HG02798 (cell line): ENCODE measurements around the gene PRPF4.
"Not testable (repeated sequence)": the region's sequence is repeated elsewhere in the genome, so short reads cannot be mapped to it uniquely, and the experiment has no call there.

Experiments
- ATAC-seq: cut with Tn5 transposase; IDR thresholded peaks from one replicate; pipeline ENCODE4 v1.9.1; 2021; ENCODE audit warnings: mild to moderate bottlenecking; ENCODE audit not compliant: unreplicated experiment, poor library complexity

PRPF4 gene

DNA sequence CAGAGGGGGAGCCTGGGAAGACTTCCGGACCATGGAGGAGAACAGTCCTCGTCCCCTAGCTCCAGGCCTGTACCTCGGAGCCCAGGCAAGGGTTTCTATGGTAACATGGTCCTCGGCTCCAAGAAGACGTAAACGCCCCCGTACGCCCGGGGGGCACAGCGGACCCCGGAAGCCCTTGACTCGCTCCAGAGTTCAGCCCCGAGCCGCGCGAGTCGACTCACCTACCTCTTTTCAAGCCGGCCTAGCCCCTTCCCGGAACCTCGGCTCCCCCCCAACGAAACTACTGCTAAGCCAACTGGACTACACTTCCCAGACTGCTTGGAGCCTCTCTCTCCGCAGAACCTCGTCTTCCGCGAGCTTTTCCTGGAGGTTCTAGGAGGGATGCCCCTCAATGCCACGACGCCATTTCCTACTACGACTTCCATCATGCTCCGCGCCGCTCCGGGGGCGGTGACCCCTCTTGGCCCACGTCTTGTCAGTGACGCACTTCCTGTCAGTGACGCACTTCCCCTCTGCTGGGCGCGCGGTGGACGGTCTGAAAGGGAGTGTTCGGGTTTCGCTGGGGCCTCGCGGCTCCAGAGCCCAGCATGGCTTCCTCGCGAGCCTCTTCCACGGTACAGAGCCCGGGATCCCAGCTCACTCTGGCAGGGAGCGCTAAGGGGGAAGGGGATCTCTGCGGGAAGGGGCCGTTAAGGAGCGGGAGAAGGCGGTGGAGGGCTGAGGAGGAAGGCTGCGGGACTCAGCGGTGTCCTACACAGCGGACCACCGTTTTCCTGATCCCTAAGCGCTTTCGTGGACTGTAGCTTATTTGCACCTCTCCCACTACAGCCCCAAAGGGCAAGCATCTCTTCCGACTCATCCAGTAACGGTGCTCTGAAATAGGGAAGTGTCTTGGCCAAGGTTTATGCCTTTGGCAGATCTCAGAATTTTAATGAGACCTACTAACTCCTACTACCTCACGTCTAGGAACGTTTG is at the start of gene PRPF4, which contains the start of gene CDC26:
TSS of gene PRPF4 (plus strand) at position 502 of the 975 bp plus-strand sequence. CDS start at position 588, 86 bp downstream.
TSS of gene CDC26 (minus strand) at position 416 of the 975 bp plus-strand sequence. CDS start 3,065 bp downstream, outside the sequence.
- peak; percentile 99 for ATAC-seq

DNA sequence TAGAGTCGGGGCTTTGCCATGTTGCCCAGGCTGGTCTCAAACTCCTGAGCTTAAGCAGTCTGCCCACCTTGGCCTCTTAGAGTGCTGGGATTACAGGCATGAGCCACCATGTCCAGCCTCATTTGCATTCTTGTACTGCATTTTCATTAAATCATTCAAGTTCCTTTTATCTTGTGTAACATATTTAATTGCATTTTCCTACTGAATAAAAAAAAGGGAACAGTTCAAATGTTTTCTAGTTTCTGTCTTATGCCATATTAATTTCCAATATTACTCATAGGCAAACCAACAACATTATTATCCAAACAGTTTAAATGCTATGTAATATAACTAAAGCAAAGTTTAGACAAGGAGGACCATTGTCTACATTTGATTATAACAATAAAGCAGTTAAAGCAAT is 48.0 kb upstream of the PRPF4 start:
- ATAC-seq = no peak

DNA sequence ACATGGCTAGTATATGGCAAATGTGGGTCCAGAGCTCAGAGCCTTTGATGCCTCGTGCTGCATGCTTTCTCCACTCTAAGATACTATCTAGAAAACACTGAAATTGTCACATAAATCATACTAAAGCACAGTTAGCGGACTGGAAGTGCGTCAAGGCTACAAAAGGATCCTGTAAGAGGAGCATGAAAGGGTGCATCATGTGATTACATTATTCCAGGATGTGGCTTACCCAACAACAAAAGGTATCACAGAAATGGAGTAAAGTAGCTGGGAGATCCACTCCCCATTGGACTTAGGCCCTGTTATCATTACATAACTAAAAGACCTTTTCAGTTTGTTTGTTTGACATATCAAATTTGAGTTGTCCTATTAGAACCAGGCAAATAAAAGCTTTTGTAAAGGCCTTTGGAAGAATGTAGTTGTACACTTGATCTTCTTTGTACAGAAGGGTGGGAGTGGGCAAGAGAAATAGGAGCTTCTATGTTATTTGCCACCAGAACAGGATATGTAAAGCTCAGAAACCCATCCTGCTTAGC is 47.3 kb upstream of the PRPF4 start:
- ATAC-seq = no peak

GRCh38 chr9:113231701-113232100 is 43.8 kb upstream of the PRPF4 start:
- ATAC-seq = no peak

- not testable (repeated sequence) for ATAC-seq
Measured at GRCh38 chr9:113235701-113236255, 39.7 kb upstream of the PRPF4 start.

DNA sequence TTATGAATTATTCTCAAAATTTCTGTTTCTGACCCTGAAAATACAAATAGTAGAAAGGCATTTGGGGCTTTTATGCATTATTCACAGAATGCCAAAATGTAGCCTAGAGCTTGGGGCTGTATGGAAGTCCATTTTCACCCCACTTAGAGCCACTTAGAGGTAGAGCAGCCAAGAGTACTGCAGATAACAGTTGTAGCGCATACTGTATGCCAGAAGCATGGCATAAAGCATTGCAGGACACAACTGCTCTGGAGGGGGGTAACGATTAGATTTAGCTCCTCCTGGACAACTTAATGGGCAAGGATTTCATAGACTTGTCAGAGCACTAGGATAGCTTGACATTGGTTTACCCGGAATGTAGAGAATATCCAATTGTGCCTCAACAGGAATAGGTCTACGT is 38.4 kb upstream of the PRPF4 start:
- no peak for ATAC-seq

DNA sequence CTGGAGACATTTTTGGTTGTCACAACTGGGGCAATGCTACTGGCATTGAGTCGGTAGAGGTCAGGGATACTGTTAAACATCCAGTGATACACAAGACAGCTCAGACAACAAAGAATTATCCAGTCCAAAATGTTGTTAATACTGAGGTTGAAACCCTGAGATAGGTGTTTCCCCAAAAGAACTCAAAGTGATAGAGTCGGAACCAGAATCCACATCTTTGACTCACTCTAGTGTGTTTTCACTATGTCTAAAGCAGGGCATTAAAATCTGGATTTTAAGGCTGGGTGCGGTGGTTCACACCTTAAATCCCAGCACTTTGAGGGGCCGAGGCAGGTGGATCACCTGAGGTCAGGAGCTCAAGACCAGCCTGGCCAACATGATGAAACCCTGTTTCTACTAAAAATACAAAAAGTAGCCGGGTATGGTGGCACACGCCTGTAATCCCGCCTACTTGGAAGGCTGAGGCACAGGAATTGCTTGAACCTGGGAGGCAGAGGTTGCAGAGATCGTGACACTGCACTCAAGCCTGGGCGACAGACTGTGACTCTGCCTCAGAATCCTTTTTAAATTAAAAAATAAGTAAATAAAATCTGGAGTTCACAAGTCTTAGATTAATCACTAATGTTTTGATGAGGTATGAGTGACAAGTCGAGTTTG is 37.1 kb upstream of the PRPF4 start:
- ATAC-seq = no peak

DNA sequence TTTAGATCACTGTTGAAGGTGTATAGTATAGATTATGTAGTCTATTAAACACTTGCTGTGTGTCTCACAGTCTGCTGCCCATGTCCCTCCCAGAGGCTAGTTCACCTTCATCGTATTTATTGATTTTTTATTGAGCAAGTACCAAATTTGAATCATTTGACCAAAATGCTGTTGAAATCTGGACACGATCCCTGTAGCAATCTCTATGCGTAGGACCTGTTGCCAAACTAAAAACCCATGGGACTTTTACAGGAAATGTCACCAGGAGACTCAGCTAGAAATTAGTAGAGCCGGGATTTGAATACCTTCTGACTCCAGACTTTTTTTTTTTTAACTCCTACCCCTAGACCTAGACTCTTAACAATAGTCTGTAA is 36.6 kb upstream of the PRPF4 start:
- no peak for ATAC-seq

- ATAC-seq = no peak
Measured at GRCh38 chr9:113241161-113241560, 34.3 kb upstream of the PRPF4 start.

DNA sequence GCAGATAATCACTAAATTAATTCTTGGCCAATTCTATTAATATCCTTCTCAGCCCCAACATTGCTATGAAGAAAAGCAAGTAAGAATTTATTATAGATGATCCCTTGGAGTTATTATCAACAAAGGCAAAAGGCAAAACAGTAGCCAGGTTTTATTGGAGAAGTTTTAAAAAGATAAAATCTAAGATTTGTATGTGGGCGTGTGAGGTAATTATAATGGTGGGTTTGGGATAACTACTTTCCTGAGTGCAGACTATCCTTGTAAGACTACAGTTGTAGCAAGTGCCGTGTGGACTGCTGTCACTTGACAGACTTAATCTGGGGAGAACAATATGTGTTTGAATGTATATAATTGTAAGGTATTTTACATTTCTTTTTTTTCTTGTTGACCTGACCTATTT is 30.9 kb upstream of the PRPF4 start:
- ATAC-seq = no peak

GRCh38 chr9:113245894-113246293 is 29.6 kb upstream of the PRPF4 start:
- no peak for ATAC-seq

- no peak for ATAC-seq
Measured at GRCh38 chr9:113246928-113247327, 28.5 kb upstream of the PRPF4 start.

- no peak for ATAC-seq
Measured at GRCh38 chr9:113247640-113248039, 27.8 kb upstream of the PRPF4 start.

DNA sequence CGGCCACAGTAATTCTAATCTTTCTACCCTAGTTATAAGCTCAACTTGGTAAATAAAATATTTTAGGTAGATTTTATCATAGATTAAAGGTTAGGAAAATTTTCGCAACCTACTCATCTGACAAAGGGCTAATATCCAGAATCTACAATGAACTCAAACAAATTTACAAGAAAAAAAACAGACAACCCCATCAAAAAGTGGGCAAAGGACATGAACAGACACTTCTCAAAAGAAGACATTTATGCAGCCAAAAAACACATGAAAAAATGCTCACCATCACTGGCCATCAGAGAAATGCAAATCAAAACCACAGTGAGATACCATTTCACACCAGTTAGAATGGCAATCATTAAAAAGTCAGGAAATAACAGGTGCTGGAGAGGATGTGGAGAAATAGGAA is 25.8 kb upstream of the PRPF4 start:
- not testable (repeated sequence) for ATAC-seq

DNA sequence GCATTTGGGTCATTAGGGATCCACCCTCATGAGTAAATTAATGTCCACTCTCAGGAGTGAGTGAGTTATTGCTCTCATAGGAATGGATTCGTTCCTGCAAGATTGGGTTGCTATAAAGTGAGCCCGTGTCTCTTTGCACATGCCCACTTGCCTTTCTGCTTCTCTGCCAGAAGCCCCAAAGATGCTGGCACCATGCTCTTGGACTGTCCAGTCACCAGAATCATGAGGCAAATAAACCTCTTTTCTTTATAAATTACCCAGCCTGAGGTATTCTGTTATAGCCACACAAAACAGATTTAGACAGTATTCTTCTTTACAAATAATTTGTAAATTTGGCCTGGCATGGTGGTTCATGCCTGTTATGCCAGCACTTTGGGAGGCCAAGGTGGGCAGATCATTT is 24.7 kb upstream of the PRPF4 start:
- ATAC-seq = no peak

- ATAC-seq = no peak
Measured at GRCh38 chr9:113254991-113255390, 20.5 kb upstream of the PRPF4 start.

- no peak for ATAC-seq
Measured at GRCh38 chr9:113255438-113255837, 20.0 kb upstream of the PRPF4 start.

- no peak for ATAC-seq
Measured at GRCh38 chr9:113257863-113258262, 17.6 kb upstream of the PRPF4 start.

DNA sequence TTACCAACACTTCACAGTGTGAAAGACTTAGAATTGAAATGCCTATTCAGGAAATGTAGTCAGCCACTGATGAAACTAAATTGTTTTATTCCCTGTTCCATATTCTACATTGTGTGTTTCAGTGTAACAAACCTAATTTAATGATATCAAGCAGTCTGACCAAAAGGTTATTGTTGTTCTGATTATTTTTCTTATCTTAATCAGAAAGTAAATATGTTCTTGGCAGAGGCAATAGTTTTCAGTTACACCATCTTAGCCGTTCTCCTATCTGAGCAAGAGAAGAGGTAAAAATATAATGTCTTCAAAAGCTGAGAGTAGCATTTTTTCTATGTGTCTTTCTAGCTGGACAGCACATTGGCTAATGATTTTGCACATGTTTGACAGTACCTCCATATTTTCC is 17.2 kb upstream of the PRPF4 start:
- no peak for ATAC-seq

DNA sequence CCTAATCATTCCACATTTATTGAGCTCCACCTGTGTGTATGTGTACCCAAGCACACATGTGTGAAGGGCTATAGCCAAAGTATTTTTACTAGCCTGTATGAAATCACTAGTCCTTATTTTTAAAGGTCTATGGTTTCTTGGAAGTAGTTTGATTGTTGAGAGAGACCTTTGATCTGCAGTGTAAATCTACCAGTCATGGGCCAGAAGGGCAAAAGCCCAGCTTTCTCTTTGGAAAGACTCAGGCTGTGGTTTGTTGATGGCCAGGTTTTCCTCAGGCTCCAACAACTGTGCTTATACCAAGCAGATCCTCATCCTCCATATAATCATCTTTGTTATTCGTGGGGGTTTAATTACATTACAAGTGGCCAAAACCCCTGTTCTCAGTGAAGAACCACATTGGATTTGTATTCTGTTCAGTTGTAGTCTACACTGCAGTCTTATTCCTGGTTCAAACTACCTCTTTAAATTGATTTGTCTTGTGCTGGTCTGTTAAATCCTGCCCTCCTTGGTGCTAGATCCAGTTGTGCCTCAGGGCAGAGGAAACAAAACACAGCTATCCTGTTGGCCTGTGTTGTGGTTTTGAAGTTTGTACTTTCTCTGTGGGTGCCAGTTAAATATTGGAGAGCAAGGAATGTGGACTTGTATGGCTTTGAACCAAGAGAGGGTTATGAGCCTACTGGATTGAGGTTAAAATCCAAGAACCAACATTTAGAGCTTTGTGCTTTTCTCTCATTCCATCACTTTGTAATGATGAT is 13.4 kb upstream of the PRPF4 start:
- ATAC-seq = no peak
